ENCODE data around the gene TAF11L13.

- TF ChIP-seq CTCF (IDR thresholded peaks at IDR 0.05) (no peak), POLR2A (IDR thresholded peaks at IDR 0.05) (no peak)
Measured at GRCh38 chr5:17614872-17615605, 16.8 kb upstream of the TAF11L13 start.

Data from heart left ventricle (tissue), 13 donors.